ENCODE measurements around the gene THOC5.
"Not testable (repeated sequence)": the region's sequence is repeated elsewhere in the genome, so short reads cannot be mapped to it uniquely, and the experiment has no call there.

The THOC5 gene

GRCh38 chr22:29553351-29554224, at the start of gene THOC5:
TSS of gene THOC5 (minus strand) at chr22:29553757. CDS start at chr22:29549147, 4,610 bp downstream.
- peak; percentile 81 to 93 for DNase-seq

- DNase-seq: no peak
Measured at GRCh38 chr22:29598684-29599020, 45.1 kb upstream of the THOC5 start.

- not testable (repeated sequence) for DNase-seq
Measured at GRCh38 chr22:29597871-29598683, 44.5 kb upstream of the THOC5 start.

- no peak for DNase-seq
Measured at GRCh38 chr22:29596408-29596807, 42.9 kb upstream of the THOC5 start.

- not testable (repeated sequence) for DNase-seq
Measured at GRCh38 chr22:29594447-29594846, 40.9 kb upstream of the THOC5 start.

GRCh38 chr22:29593923-29594322, 40.4 kb upstream of the THOC5 start:
- no peak for DNase-seq

- peak in 1 of 2 donors; percentile 3 for DNase-seq
Measured at GRCh38 chr22:29587938-29588699, 34.6 kb upstream of the THOC5 start.

- DNase-seq: not testable (repeated sequence)
Measured at GRCh38 chr22:29586193-29586705, 32.7 kb upstream of the THOC5 start.

GRCh38 chr22:29584975-29585374, 31.4 kb upstream of the THOC5 start:
- DNase-seq: no peak

GRCh38 chr22:29581799-29582198, 28.2 kb upstream of the THOC5 start:
- DNase-seq: no peak

- DNase-seq: no peak
Measured at GRCh38 chr22:29580200-29580810, 26.7 kb upstream of the THOC5 start.

GRCh38 chr22:29578462-29579200, 25.1 kb upstream of the THOC5 start:
- DNase-seq: no peak

GRCh38 chr22:29574762-29575450, 21.3 kb upstream of the THOC5 start:
- no peak for DNase-seq

GRCh38 chr22:29570912-29571549, 17.5 kb upstream of the THOC5 start:
- no peak for DNase-seq

- no peak for DNase-seq
Measured at GRCh38 chr22:29570456-29570855, 16.9 kb upstream of the THOC5 start.

- DNase-seq: no peak
Measured at GRCh38 chr22:29569011-29569678, 15.6 kb upstream of the THOC5 start.

GRCh38 chr22:29567338-29567737, 13.8 kb upstream of the THOC5 start:
- no peak for DNase-seq

- DNase-seq: not testable (repeated sequence)
Measured at GRCh38 chr22:29566513-29566912, 13.0 kb upstream of the THOC5 start.

GRCh38 chr22:29563652-29564460, 10.3 kb upstream of the THOC5 start:
- DNase-seq: no peak

Measured in bone marrow (tissue), 2 donors.